Activated CD8-positive, alpha-beta memory T cell treated with anti-CD3 and anti-CD28 coated beads for 4 hours (primary cell): ENCODE data around the gene RABL3.
"Not testable (repeated sequence)": the region's sequence is repeated elsewhere in the genome, so short reads cannot be mapped to it uniquely, and the experiment has no call there.

Experiments
- DNase-seq, 2 donors: peaks; one replicate each; pipeline ENCODE4 v3.0.0-alpha.2; 2020; ENCODE audit warnings: low read depth in 2 of 2

The RABL3 gene

DNA sequence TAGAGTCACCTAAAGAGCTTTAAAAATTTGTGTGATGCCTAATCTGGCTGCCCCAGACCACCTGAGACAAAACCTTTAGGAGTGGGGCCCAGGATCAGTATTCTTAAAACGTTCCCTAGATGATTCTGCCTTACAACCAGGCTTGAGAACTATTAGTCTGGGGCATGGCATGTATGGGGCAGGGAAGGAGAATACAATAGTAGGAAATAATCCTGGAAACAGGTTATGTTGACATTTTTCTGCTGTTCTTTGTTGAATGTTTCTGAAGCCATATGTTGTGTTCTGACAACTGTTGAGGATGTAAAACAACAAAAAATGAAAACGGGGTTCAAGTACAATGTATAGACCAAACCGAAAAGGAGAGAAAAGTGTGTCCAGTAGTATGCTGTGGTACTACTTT, 3.1 kb upstream of the RABL3 start:
- DNase-seq = no peak

DNA sequence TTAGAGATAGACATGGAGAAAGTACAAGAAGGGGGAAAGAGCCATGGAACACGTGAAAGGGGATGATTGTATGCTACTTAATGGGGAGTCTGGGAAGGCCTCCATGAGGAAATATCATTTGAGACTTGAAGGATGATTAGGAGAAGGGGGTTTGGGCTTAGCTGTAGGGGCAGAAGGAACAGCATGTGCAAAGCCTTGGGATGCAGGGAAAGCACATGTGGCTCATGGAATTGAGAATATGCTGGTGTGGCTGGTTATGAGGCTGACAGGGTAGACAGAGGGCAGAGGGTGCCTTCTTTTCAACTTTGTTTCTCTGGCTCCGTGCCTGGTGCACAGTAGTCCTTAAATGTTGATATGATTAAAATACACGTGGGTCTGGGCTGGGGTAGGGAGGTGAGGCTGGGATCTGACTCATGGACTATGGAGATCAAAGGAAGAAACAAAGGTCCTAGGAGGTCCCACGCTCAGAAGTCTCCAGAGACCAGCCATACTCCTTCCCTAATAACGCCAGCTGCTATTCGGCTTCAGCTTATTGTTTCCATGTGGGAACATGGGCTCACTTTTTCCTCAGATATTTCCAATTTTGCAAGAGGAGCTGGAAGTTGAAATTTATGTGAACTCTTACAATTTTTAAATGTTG, 1.4 kb upstream of the RABL3 start:
- DNase-seq = no peak

DNA sequence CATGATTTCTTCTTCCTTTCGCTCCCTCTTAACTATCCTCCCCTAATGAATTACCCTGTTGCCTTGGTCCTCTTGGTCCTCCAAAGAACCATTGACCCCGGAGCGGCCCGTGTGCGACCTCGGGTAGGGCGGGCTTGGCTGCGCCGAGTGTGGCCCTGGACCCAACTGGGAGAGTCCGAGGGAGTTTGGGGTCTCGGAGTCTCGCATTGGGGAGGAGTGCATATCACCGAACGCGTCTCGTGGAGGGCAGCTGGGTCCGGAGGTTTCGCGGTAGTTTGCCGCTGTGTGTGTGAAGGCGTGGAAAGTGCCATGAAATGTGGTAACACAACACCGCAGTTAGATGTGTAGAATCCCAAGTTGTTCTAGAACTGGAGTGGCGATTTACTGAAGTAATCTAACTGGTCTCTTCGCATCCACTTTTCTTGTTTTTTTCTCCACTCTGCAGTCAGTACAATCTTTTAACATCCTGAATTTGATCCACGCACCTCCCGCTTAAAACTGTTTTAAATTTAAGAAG, 591 bp upstream of the RABL3 start:
- no peak for DNase-seq

DNA sequence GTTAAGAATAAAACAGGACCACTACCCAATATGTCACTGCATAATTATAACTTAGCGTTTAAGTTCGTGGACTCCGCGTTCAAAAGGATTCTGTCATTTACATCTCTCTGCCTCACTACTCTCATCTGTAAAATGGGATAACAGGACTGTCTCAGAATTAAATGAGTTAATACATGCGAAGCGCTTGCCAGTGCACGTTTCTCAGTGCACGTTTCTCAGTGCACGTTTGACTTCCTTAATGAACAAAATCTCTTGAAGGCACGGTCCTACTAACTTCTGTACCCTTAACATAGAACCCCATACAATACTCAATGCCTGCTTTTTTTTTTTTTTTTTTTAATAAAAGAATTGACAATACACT, 499 bp downstream of the RABL3 start:
- DNase-seq = no peak

DNA sequence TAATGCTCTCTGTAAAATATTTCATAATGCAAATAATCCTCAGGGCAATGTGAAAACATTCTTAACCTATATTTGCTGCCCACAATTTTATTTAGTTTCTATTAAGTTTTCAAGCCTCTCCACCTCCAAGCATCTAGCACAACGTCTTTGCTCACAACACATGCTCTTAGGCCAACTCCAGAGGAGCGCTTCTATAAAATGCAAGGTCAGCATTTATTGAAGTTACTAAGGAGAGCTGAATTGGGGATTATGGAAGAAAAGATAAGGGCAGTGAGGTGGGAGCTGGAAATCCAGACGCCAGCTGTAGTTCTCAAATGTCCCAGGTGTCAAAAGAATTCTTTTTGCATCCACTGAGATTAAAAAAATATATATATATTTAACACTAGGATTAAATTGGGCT, 996 bp downstream of the RABL3 start:
- no peak for DNase-seq

DNA sequence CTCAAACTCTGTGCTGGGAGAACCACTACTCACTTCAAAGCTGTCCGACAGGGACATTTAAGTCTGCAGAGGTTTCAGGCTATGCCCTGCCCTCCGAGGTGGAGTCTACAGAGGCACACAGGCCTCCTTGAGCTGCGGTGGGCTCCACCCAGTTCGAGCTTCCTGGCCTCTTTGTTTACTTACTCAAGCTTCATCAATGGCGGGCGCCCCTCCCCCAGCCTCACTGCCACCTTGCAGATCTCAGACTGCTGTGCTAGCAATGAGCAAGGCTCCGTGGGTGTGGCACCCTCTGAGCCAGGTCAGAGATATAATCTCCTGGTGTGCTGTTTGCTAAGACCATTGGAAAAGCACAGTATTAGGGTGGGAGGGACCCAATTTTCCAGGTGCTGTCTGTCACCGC, 4.3 kb downstream of the RABL3 start:
- DNase-seq = not testable (repeated sequence)

DNA sequence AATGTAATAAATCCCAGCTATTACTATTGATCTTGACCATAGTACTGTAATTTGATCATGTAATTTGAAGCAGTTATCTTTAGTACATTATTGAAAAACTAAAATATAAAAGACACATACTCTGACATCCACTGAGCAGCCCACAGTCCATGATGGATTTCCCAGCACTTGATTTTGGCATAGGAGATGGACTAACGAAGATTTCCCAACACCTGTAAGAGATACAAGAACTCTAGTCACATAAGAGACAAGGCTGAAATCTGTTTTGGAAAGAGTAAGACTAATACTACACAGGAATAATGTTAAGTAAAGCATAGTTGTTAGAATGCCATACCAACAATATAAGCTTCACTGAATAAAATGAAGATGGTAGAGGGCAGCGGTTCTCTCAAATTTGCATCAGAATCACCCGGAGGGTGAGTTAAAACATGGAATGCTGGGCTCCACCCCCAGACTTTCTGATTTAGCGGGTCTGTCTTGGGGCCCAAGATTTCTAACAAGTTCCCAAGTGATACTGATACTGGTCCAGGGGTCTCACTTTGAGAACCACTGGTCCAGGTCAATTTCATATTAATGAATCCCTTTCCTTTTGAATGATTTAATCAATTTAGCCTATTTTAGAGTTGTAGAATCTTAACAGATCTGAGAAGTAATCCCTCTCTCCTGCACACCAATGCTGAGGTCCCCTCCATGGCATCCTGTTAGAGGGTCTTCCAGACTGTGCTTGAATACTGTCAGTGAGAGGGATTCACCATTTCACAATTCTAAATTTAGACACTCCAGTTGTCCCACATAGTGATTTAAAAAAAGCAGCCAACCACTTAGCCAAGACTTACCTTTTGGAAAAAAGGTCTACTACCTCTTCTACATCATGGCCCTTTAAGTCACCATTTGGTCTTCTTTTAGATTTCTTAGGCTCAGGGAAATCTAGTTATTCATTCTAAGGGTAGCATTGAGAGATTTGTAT, 11.5 kb downstream of the RABL3 start:
- no peak for DNase-seq

DNA sequence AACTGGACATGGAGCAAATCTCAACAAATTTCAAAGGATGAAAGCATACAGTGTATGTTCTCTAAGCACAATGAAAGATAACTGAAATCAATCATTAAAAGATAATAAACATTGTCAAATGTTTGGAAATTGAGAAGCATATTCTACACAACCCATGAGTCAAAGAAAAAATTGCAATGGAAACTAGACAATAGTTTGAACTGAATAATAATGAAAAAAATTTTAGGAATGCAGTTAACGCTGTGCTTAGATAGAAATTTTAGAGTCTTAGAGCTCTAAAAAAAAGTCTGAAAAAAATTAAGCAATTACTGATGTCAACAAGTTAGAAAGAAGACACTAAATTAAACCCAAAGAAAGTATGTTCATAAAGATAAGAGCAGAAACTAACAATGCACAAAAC, 15.5 kb downstream of the RABL3 start:
- no peak for DNase-seq

DNA sequence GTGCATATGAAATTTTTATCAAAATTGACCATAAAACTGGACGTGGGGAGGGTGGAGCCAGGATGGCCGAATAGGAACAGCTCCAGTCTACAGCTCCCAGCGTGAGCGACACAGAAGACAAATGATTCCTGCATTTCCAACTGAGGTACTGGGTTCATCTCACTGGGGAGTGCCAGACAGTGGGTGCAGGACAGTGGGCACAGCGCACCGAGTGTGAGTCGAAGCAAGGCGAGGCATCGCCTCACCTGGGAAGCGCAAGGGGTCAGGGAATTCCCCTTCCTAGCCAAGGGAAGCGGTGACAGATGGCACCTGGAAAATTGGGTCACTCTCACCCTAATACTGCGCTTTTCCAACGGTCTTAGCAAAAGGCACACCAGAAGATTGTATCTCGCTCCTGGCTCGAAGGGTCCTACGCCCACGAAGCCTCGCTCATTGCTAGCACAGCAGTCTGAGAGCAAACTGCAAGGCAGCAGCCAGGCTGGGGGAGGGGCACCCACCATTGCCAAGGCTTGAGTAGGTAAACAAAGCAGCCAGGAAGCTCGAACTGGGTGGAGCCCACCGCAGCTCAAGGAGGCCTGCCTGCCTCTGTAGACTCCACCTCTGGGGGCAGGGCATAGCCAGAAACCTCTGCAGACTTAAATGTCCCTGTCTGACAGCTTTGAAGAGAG, 23.0 kb downstream of the RABL3 start:
- peak; percentile 31 to 38 for DNase-seq

DNA sequence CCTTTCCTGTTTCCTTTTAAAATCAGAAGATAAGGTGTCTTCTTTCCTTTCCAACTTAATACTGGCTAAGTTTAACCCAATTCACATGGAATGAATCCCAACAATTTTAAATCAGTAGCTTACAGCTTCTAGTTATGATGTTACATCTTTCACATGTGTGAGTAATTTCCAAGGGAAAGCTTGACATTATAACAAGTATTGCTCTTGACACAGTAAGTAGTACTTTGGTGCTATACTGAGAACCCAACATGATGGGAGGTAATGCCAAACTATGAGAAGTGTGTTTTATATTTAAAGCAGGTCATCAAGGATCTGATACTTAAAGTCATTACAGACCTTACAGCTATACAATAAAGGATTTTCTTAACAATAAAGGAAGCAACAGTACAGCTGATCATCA, 29.1 kb downstream of the RABL3 start:
- DNase-seq = no peak

DNA sequence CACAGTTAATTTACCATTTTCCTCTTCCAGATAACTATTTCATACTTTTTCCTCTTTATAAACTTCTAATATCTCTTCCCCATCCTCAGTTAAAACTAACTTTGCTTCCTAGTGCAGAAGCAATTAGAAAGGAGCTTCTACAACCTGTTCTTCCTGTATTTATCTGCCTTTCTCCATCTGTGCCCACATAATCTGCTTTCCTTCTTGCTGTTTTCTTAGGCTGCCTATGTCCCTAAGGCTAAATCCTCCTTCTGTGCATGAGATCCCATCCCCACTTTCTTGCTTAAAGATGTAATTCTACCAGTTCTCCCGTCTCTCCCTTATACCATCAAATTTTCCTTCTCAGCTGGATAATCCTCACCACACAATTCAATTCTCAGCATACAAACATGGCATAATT, 31.9 kb downstream of the RABL3 start:
- no peak for DNase-seq

DNA sequence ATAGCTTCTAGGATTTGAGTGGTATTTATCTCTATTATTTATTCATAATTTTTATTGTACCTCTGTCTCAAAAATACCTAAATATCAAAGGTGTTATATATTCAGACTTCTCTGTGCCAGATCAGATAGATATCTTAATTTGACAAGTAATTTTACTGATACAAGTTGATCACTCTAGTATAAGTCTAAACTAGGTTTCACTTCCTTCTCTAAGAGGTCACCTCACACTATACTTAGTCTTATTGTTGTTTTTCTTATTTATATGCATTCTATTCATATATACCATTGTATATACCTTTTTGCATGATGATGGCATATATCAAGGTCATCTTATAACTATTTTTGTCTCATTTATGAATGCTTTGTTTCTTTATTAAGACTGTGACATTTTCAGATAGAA, 33.9 kb downstream of the RABL3 start:
- DNase-seq = no peak

DNA sequence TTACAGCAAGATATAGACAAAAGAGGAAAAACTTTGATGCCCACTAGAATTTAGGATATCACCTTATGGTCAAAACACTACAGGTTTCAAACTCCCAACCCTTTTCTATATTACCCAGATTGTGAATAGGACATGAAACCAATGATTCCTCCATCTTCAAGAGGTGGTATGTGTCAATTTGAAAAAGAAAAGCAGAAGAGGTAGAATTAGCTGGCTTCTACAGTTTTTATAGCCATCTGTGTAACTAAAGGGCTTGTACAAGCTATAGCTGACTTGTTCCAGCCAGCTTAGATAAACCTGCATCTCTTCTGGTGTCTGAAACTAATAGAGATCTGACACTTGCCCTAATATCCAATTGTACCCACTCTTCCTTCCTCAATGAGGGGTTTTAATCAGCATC, 35.4 kb downstream of the RABL3 start:
- DNase-seq = no peak

DNA sequence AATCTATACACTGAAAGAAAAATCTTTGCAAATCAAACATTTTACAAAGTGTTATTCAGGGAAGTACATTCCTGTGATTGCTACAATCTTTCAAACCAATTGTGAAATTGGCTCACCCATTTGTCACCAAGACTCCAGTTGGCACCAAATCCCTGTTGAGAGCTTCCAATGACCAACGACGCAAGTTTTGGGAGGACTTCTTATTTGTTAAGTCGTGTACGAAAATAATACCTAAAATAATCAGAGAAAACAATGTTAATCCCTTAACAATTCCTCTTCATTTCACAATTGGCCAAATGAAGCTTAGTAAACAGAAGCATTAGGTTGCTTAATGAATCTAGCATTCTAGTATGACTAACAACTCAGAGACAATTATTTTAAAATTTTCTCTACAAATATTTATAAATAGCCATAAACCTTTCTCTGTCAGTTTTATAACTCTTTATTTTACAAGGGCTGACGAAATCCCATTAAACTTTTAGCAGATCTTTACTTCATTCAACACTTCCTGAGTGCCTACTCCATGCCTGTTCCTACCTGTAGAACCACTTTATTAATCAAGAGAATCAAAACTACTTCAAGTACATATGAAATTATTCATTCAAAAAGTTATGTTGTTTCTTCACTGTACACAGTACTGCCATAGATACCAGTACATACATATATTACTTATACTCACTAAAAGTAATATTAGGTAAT, 36.3 kb downstream of the RABL3 start:
- no peak for DNase-seq

DNA sequence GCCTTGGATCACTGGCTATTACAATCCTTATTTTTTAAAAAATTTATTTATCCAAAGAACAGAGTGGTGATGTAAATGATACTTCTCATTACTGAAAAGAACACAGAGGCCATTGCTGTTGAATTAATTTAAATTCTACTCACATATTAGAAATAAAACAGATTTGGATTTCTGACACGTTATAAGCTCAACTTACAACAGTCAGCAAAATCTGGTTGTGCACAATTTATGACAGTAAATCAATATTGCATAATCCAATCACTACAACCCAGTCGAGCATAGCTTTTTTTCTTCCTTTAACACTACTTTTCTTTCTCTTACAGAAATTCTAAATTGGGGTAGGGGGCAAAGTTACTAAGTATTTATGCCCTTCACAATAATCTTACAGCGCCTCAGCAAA, 43.0 kb downstream of the RABL3 start:
- DNase-seq = no peak

DNA sequence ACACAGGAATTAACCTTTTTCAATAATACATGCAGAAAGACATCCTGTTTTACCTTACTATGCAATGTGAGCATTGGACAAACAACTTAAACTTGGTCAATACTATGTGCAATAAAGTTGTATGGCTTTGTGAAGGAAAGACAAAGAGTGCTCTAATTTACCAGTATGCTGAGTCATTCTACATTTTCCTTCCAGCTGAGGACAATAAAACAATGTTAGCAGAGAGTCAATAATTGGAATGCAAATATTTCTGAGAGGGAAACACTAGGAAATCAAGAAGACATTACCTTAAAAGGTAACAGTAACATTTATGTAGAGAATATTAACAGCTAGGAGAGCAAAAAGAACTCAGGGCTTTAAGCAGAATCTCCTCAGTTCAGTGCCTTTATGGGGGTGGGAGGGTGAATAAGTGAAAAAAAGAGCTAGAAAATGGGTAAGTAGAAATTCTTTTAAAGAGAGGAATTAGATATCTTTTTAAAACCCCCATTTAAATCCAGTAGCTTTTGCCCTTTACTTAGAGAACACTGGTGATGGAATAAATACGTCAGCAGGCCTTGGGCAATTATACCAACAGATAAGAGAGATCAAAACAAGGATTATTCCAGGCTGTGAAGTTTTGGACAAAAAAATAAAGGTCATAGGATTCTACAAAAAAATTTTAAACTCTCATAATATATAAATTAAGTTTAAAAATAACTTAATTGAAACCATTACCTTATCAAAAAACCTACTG, 48.7 kb downstream of the RABL3 start:
- no peak for DNase-seq

DNA sequence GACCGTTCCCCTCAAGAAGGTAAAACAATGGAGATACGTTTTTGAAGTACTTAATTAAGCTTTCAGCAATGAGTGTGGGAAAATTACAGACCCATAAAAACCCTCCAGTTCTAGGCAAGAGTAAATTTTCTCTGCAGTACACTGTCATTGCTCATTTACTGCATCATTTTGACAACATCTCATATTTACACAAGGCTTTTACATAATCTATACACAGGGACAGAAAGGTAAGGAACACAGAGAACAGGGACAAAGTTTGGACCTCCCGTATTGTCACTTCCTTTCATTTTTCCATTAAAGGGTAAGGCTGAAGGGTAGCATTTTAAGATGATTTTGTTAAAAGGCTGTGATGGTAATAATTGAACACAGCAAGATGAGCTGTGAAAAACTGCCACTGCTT, 52.9 kb downstream of the RABL3 start:
- no peak for DNase-seq

DNA sequence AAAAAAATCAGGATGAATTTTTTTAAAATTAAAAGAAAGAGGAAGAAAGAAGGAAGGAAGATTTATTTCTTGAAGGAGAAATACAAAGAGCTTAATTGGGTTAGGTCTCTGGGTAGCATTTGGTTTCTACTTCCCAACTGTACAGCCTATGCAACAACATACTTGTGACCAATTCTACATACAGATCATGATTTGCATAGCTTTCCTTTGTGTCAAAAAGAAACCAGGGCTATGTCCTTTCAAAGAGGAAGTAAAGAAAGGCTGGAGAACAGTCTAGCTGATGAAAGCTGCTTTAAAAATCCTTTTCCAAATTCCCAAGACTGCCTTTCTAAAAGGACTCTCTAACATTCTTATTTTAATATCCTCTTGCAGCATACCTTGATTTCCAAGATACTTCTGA, 54.2 kb downstream of the RABL3 start:
- DNase-seq = no peak

DNA sequence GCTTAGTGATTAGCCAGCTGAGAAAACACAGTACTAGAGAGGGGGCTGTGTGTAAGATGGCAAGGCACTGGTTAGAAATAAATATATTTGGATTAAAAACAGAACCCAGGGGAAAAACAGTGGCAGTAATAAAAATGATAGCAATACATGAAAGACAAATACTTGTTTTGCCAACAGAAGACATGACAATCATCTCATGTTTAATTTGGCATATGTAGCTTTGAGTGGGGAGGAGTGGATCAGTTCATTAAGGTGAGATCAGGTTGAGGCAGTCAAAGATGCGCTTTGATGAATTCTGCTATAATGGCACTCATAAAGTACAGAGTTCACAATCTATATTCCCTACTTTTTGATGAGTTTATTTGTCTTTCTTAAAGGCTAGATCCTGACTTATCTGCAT, 56.9 kb downstream of the RABL3 start:
- DNase-seq = no peak

DNA sequence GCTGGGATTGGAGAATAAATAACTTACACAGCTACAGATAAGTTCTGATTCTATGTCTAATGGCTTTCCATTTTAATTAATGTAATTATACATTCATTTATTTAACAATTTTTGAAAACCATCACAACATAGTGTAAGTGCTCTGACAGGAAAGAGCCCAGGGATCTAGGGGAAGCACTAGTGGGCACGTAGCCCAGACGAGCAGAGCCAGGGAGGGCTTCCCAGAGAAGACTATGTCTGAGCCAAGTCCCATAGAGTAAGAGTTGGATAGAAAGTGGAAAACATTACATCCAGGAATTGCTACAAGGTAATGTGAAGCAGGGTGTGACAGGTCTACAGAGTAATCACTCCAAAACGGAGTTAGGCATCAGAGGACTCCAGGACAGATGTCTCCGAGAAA, 57.4 kb downstream of the RABL3 start:
- no peak for DNase-seq

DNA sequence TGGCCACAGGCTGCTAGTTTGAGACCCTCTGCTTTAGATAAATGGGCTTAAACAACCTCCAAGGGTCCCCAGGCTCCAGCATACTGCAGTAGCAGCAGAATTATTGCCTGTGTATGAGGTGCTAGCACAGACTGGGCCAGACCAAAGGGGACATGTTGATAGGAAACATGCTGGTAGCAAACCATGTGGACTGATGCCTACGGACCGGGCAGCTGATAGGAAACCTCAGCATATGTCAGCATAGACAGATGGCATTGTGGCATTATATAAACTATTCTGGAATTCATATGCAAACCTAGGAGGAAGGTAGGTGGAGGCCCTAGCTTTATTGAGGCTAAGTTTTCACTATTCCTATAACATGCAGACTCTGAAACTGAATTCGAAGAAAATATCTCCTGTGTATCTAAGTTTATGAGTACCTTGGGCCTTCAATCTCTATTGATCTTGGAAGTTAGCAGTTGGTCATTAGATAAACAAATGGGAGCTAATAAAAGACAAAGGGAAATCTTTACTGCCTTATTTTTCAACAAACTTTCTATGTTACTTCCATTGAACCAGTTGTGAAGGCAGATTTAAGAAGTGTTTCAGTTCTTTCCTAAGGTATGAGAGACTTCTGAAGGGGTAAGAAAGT, 58.5 kb downstream of the RABL3 start:
- DNase-seq = no peak
